Gastrocnemius medialis (tissue), 4 donors: ENCODE data around the gene TBL1XR1. TPM values are rescaled to one million over a fixed set of nuclear protein-coding genes. Genes with fewer than 3 reads are reported as not detected.
"Not testable (repeated sequence)": the region's sequence is repeated elsewhere in the genome, so short reads cannot be mapped to it uniquely, and the experiment has no call there.

Experiments used
- ATAC-seq, 2 donors: fragments of 150-250 bp; one replicate each; pipeline ENCODE4 v1.9.1; 2016
- DNase-seq, 2 donors: peaks; one replicate each; pipeline ENCODE4 v3.0.0-alpha.2; 2019
- H3K27ac ChIP-seq, 4 donors: fragments of 200-600 bp; sonication (generic); 1 replicate in 1 of 4; 2 replicates in 3 of 4; pipeline ENCODE4 v1.5.1; 2016 to 2018; ENCODE audit warnings: mild to moderate bottlenecking in 2 of 4, moderate library complexity in 1 of 4
- H3K27me3 ChIP-seq, 3 donors: fragments of 200-600 bp; sonication (generic) in 2 of 3; 1 replicate in 1 of 3; 2 replicates in 2 of 3; pipeline versions ENCODE4 v1.5.1 to v1.6.0; 2016 to 2019; ENCODE audit warnings: mild to moderate bottlenecking in 1 of 3, moderate library complexity in 1 of 3
- H3K36me3 ChIP-seq, 2 donors: fragments of 200-600 bp; sonication (generic) in 1 of 2; one replicate each; pipeline ENCODE4 v1.5.1; 2017 to 2018
- H3K4me1 ChIP-seq, 2 donors: fragments of 200-600 bp; sonication (generic) in 1 of 2; one replicate each; pipeline ENCODE4 v1.5.1; 2016 to 2017; ENCODE audit warnings: mild to moderate bottlenecking in 2 of 2
- H3K4me3 ChIP-seq, 4 donors: fragments of 200-600 bp; sonication (generic) in 3 of 4; 1 replicate in 1 of 4; 2 replicates in 3 of 4; pipeline ENCODE4 v1.5.1; 2016 to 2019; ENCODE audit warnings: mild to moderate bottlenecking in 2 of 4
- H3K9me3 ChIP-seq, 3 donors: fragments of 200-600 bp; sonication (generic) in 2 of 3; 1 replicate in 1 of 3; 2 replicates in 2 of 3; pipeline ENCODE4 v1.5.1; 2016 to 2019
- POLR2A ChIP-seq, 2 donors: fragments of 450-650 bp; IDR thresholded peaks; one replicate each; pipeline ENCODE4 v1.6.1; 2017; ENCODE audit warnings: antibody characterized with exemption in 2 of 2, mild to moderate bottlenecking in 2 of 2, moderate library complexity in 2 of 2
- in situ Hi-C, 4 donors: fragments of 200-750 bp; cut with MboI; loops; one replicate each; pipeline versions ENCODE4 v1.15.0 to v1.8.0; 2017; ENCODE audit warnings: low sequenced_read_pairs in 4 of 4
- intact Hi-C: fragments of 100-400 bp; cut with DNase I; formaldehyde crosslinking; loops from one replicate; pipeline ENCODE4 v1.15.1; 2023; ENCODE audit warnings: low total_unique reads
- total RNA-seq, 4 donors: library from RNA; depleted of rRNA; stranded (reverse); fragments of >200 nt; gene quantifications; one replicate each; pipeline versions ENCODE4 v1.1.0 to v1.2.3, GENCODE V29; 2016
- TF ChIP-seq, protein P1 (sequence below), 5 experiments: fragments of 450-650 bp in 3 of 5; fragments of 200-600 bp in 2 of 5; sonication (generic) in 2 of 5; IDR thresholded peaks in 4 of 5; conservative IDR thresholded peaks in 1 of 5; 1 replicate in 4 of 5; 2 replicates in 1 of 5; pipeline ENCODE4 v1.5.1; 2016 to 2019; ENCODE audit warnings: antibody characterized with exemption in 5 of 5, mild to moderate bottlenecking in 3 of 5, moderate library complexity in 3 of 5

TBL1XR1 gene
- total RNA-seq, 4 donors from 2014 or later, result 35.9 to 77.8 (median 49.2) TPM

DNA sequence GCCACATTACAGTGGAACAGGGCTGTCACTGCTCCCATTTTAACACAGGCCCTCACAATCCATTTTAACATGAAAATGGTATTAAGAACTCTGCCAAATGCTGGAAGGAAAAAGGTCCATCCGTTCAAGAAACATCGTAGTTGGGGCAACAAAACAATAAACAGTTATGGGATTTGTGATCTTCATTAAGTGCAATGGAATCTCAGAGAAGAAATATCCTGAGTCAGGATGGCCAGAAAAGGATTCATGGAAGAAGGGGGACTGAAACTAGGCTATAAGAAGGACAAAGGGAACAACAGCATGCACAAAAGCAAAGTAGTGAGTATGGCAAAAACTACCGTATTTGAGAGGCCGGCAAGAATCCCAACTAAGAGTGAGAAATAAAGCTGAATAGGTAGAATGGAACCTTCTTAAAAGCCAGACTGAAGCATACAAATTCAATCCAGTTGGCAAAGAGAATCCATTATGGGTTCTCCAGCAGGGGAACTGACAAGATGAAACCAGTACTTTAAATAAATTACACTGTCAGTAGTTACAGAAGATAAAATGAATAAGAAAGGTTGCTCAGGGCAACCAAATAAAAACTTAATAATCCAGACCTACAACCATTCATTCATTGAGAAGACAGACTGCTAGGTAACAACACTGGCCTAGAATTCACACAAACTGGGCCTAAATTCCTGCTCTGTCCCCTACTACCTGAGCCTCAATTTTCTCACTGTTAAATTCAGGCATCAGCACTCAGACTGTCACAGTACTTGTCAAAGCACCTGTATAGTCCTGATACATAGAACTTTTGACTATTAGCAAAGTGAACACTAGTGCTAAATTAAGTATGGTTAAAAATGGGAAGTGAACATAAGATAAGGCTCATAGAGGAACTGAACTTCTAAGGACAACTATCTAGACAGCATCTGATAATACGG lies 6.3 kb downstream of the TBL1XR1 start:
- H3K27me3 ChIP-seq, result no peaks in the 10 kb centered on the region
- H3K27ac ChIP-seq, result peak overlapping the region; percentile 40 to 51 (median 41)
- no peak for TF ChIP-seq POLR2A (IDR thresholded peaks at IDR 0.05)
- TF ChIP-seq, protein P1, sequence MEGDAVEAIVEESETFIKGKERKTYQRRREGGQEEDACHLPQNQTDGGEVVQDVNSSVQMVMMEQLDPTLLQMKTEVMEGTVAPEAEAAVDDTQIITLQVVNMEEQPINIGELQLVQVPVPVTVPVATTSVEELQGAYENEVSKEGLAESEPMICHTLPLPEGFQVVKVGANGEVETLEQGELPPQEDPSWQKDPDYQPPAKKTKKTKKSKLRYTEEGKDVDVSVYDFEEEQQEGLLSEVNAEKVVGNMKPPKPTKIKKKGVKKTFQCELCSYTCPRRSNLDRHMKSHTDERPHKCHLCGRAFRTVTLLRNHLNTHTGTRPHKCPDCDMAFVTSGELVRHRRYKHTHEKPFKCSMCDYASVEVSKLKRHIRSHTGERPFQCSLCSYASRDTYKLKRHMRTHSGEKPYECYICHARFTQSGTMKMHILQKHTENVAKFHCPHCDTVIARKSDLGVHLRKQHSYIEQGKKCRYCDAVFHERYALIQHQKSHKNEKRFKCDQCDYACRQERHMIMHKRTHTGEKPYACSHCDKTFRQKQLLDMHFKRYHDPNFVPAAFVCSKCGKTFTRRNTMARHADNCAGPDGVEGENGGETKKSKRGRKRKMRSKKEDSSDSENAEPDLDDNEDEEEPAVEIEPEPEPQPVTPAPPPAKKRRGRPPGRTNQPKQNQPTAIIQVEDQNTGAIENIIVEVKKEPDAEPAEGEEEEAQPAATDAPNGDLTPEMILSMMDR (IDR thresholded peaks at IDR 0.05 in 4 of 5, conservative IDR thresholded peaks at IDR 0.05 in 1 of 5), result no peak
- H3K9me3 ChIP-seq, result no peaks in the 10 kb centered on the region
- ATAC-seq, result no peak
- in situ Hi-C loops, result loop anchor here (10.0 to 25.0 kb wide), 4 partner anchors 129 to 594 kb away; no protein-coding TSS in a partner anchor
- H3K36me3 ChIP-seq, result no peaks in the 10 kb centered on the region
- no peak overlapping the region for H3K4me3 ChIP-seq
- peaks cover 24 to 39% of the 10 kb centered on the region in 2 donors for H3K4me1 ChIP-seq
- intact Hi-C loops, result loop anchor here (10.0 kb wide), 1 partner anchor 624 kb away; no protein-coding TSS in a partner anchor
- no peak for DNase-seq

GRCh38 chr3:177190184-177190583 lies 7.1 kb downstream of the TBL1XR1 start:
- not testable (repeated sequence) for DNase-seq
- in situ Hi-C loops, result loop anchor here (10.0 to 25.0 kb wide), 4 partner anchors 128 to 595 kb away; no protein-coding TSS in a partner anchor
- intact Hi-C loops, result loop anchor here (10.0 kb wide), 1 partner anchor 625 kb away; no protein-coding TSS in a partner anchor

GRCh38 chr3:177188325-177188724 lies 9.0 kb downstream of the TBL1XR1 start:
- H3K4me3 ChIP-seq, ATAC-seq, H3K9me3 ChIP-seq, H3K27me3 ChIP-seq, DNase-seq, H3K36me3 ChIP-seq, intact Hi-C loops: not testable (repeated sequence)
- peaks cover 32 to 45% of the 10 kb centered on the region in 2 donors for H3K4me1 ChIP-seq
- in situ Hi-C loops, result loop anchor here in 3 of 4 donors (10.0 to 25.0 kb wide), 3 partner anchors 126 to 274 kb away; no protein-coding TSS in a partner anchor
- H3K27ac ChIP-seq, result peak overlapping the region in 2 of 4 donors; percentile 8 to 20

More at GRCh38 chr3:177190184-177190583, 7.1 kb downstream of the TBL1XR1 start:
- H3K9me3 ChIP-seq, H3K36me3 ChIP-seq, H3K27me3 ChIP-seq, H3K4me3 ChIP-seq, ATAC-seq: not testable (repeated sequence)
- H3K4me1 ChIP-seq, result peaks cover 22 to 43% of the 10 kb centered on the region in 2 donors
- H3K27ac ChIP-seq, result peak overlapping the region in 2 of 4 donors; percentile 41

DNA sequence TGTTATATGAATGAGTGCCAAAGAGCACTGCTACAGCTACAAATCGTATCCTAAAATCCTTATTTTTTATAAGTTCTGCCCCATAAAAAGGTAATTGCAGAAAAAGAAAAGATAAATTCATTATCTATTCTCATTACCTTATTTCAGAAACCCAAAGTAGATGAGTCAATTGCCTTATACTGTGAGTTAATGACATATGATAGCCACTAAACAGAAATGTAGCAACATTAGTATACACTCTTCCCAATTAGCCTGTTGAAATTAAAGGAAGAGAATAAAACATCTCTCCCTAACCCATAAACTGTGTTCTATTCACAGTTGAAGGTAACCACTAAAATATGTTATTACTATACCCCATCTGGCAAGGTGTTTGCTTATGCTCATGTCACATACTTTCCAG lies 11.0 kb downstream of the TBL1XR1 start:
- ATAC-seq, result peak; percentile 56 to 73
- H3K27ac ChIP-seq, result peak overlapping the region in 3 of 4 donors; percentile 5 to 57 (median 35)

DNA sequence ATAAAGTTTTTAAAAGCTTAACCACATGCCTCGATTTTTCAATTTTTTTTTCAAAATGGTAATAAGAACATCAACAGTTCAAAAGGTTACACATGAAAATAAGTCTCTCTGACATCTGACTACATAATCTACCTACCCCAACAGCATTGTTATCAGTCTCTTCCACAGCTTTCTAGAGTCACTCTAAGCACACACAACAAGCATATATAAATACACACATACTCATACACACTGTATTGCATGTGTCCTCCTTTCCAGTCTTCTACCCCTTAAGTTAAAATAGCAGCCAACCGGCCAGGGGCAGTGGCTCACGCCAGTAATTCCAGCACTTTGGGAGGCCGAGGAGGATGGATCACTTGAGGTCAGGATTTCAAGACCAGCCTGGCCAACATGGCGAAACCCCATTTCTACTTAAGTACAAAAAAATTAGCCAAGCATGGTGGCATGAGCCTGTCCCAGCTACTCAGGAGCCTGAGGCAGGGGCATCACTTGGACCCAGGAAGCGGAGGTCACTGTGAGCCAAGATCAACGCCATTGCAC lies 12.2 kb downstream of the TBL1XR1 start:
- Histone ChIP-seq H3K4me3 (no peak overlapping the region), H3K9me3 (no peaks in the 10 kb centered on the region), H3K27ac (peak overlapping the region in 1 of 4 donors; percentile 35), H3K36me3 (no peaks in the 10 kb centered on the region), H3K4me1 (peaks cover 36 to 43% of the 10 kb centered on the region in 2 donors), H3K27me3 (no peaks in the 10 kb centered on the region)
- DNase-seq (no peak), ATAC-seq (peak in 1 of 2 donors; percentile 30)
- TF ChIP-seq POLR2A (IDR thresholded peaks at IDR 0.05), result no peak
- TF ChIP-seq, protein P1 (IDR thresholded peaks at IDR 0.05 in 4 of 5, conservative IDR thresholded peaks at IDR 0.05 in 1 of 5), result no peak
- in situ Hi-C loops, result loop anchor here in 3 of 4 donors (10.0 to 25.0 kb wide), 3 partner anchors 123 to 277 kb away; no protein-coding TSS in a partner anchor
- intact Hi-C loops, result no loop called here

More for the DNA sequence above, 11.0 kb downstream of the TBL1XR1 start:
- Histone ChIP-seq H3K27me3 (no peaks in the 10 kb centered on the region), H3K36me3 (no peaks in the 10 kb centered on the region), H3K4me1 (peaks cover 42 to 50% of the 10 kb centered on the region in 2 donors), H3K9me3 (no peaks in the 10 kb centered on the region), H3K4me3 (no peak overlapping the region)
- in situ Hi-C loops, result loop anchor here in 3 of 4 donors (10.0 to 25.0 kb wide), 3 partner anchors 124 to 276 kb away; no protein-coding TSS in a partner anchor
- intact Hi-C loops, result no loop called here
- DNase-seq, result no peak
- TF ChIP-seq, protein P1 (IDR thresholded peaks at IDR 0.05 in 4 of 5, conservative IDR thresholded peaks at IDR 0.05 in 1 of 5), result no peak
- TF ChIP-seq POLR2A (IDR thresholded peaks at IDR 0.05), result no peak

GRCh38 chr3:177184602-177185001 lies 12.7 kb downstream of the TBL1XR1 start:
- H3K36me3 ChIP-seq, H3K27me3 ChIP-seq, ATAC-seq, DNase-seq, H3K9me3 ChIP-seq, H3K4me3 ChIP-seq, H3K27ac ChIP-seq, intact Hi-C loops: not testable (repeated sequence)
- in situ Hi-C loops, result loop anchor here in 3 of 4 donors (10.0 to 25.0 kb wide), 3 partner anchors 122 to 278 kb away; no protein-coding TSS in a partner anchor
- H3K4me1 ChIP-seq, result peaks cover 36 to 43% of the 10 kb centered on the region in 2 donors
